HUDEP-2 (cell line): ENCODE data around the gene C6orf163.

Experiments
- DNase-seq, 76 experiments: peaks; one replicate each; lab custom pipeline; 2025; ENCODE audit not compliant: unreplicated experiment in 76 of 76; lab: John Stamatoyannopoulos, UW

Gene C6orf163

GRCh38 chr6:87407901-87408720 is 63.5 kb downstream of the C6orf163 start, which contains the start of gene CFAP206:
Gene CFAP206, plus strand, starts transcription at chr6:87407972. Its CDS starts 1,868 bp downstream, at chr6:87409840.
- peak in 75 of 76 experiments; percentile 15 to 99 (median 79) for DNase-seq

GRCh38 chr6:87408721-87409155 is 64.1 kb downstream of the C6orf163 start:
- DNase-seq = peak in 1 of 76 experiments; percentile 38
